Liver (tissue), 9 donors: Measurements from ENCODE around the gene MBNL2. TPM values are rescaled to one million over a fixed set of nuclear protein-coding genes. Genes with fewer than 3 reads are reported as not detected.

Experiments used
- DNase-seq: peaks from one replicate; pipeline ENCODE4 v3.0.0-alpha.2; 2017; ENCODE audit warnings: low spot score
- H3K27ac ChIP-seq, 2 donors: one replicate each; pipeline ENCODE4 v1.7.0; 2013; ENCODE audit warnings: inconsistent platforms in 2 of 2, low read length in 2 of 2, control low read depth in 1 of 2, low read depth in 1 of 2, mild to moderate bottlenecking in 1 of 2
- H3K27me3 ChIP-seq, 4 donors: one replicate each; pipeline versions ENCODE4 v1.6.1 to v1.7.0; 2013; ENCODE audit warnings: low read length in 3 of 4, inconsistent platforms in 1 of 4, mild to moderate bottlenecking in 1 of 4, moderate library complexity in 1 of 4; ENCODE audit not compliant: control insufficient read depth in 4 of 4, insufficient read depth in 4 of 4
- H3K36me3 ChIP-seq, 4 donors: one replicate each; pipeline versions ENCODE4 v1.6.1 to v1.7.0; 2013; ENCODE audit warnings: low read length in 3 of 4, mild to moderate bottlenecking in 3 of 4, low read depth in 1 of 4, moderate library complexity in 1 of 4; ENCODE audit not compliant: control insufficient read depth in 4 of 4, insufficient read depth in 3 of 4
- H3K4me1 ChIP-seq, 4 donors: one replicate each; pipeline versions ENCODE4 v1.6.1 to v1.7.0; 2013; ENCODE audit warnings: low read length in 3 of 4, mild to moderate bottlenecking in 3 of 4, moderate library complexity in 1 of 4; ENCODE audit not compliant: control insufficient read depth in 4 of 4, insufficient read depth in 4 of 4
- H3K4me3 ChIP-seq, 3 donors: one replicate each; pipeline versions ENCODE4 v1.6.1 to v1.7.0; 2013; ENCODE audit warnings: low read length in 3 of 3, control low read depth in 1 of 3, low read depth in 1 of 3, mild to moderate bottlenecking in 1 of 3
- H3K9ac ChIP-seq, 2 donors: one replicate each; pipeline ENCODE4 v1.7.0; 2013; ENCODE audit warnings: low read length in 2 of 2, mild to moderate bottlenecking in 2 of 2, moderate library complexity in 2 of 2, control low read depth in 1 of 2, low read depth in 1 of 2
- H3K9me3 ChIP-seq, 4 donors: one replicate each; pipeline versions ENCODE4 v1.6.1 to v1.7.0; 2013; ENCODE audit warnings: low read length in 3 of 4; ENCODE audit not compliant: control insufficient read depth in 4 of 4
- ATF3 ChIP-seq: IDR thresholded peaks from 2 replicates; pipeline ENCODE4 v1.6.1; 2016; ENCODE audit warnings: antibody characterized with exemption
- CTCF ChIP-seq: fragments of 150-350 bp; IDR thresholded peaks from 2 replicates; pipeline ENCODE4 v1.5.1; 2017; ENCODE audit warnings: improper control_type of control experiment, low read depth, low read length; ENCODE audit not compliant: missing input control
- FOXA1 ChIP-seq: IDR thresholded peaks from 2 replicates; pipeline ENCODE4 v1.6.1; 2016; ENCODE audit warnings: antibody characterized with exemption
- FOXA2 ChIP-seq: IDR thresholded peaks from 2 replicates; pipeline ENCODE4 v1.6.1; 2016; ENCODE audit warnings: antibody characterized with exemption
- GABPA ChIP-seq, 2 donors: IDR thresholded peaks in 1 of 2; conservative IDR thresholded peaks in 1 of 2; 2 replicates each; pipeline ENCODE4 v1.6.1; 2016; ENCODE audit warnings: antibody characterized with exemption in 2 of 2, mild to moderate bottlenecking in 1 of 2, moderate library complexity in 1 of 2
- HNF4A ChIP-seq, 2 donors: conservative IDR thresholded peaks; 2 replicates each; pipeline ENCODE4 v1.6.1; 2016; ENCODE audit warnings: antibody characterized with exemption in 2 of 2, mild to moderate bottlenecking in 2 of 2
- HNF4G ChIP-seq: IDR thresholded peaks from 2 replicates; pipeline ENCODE4 v1.6.1; 2016; ENCODE audit warnings: antibody characterized with exemption
- JUND ChIP-seq, 2 donors: IDR thresholded peaks; 2 replicates each; pipeline ENCODE4 v1.6.1; 2016; ENCODE audit warnings: antibody characterized with exemption in 2 of 2
- NR2F2 ChIP-seq: IDR thresholded peaks from 2 replicates; pipeline ENCODE4 v1.6.1; 2016; ENCODE audit warnings: antibody characterized with exemption
- RAD21 ChIP-seq, 2 donors: IDR thresholded peaks; 2 replicates each; pipeline ENCODE4 v1.6.1; 2016; ENCODE audit warnings: antibody characterized with exemption in 2 of 2, mild to moderate bottlenecking in 2 of 2
- RXRA ChIP-seq, 2 donors: IDR thresholded peaks; 2 replicates each; pipeline ENCODE4 v1.6.1; 2017 to 2018; ENCODE audit warnings: antibody characterized with exemption in 2 of 2, mild to moderate bottlenecking in 1 of 2
- SP1 ChIP-seq: IDR thresholded peaks from 2 replicates; pipeline ENCODE4 v1.6.1; 2018; ENCODE audit warnings: antibody characterized with exemption, mild to moderate bottlenecking
- WGBS: extraction: QIAGEN DNeasy Blood & Tissue Kit; methylation state at CpG from one replicate; pipeline ENCODE4 v1.1.7; 2013; 5-methylcytosine and 5-hydroxymethylcytosine counted together
- polyA plus RNA-seq, 2 donors: library from polyadenylated mRNA; stranded (reverse) in 1 of 2; unstranded in 1 of 2; fragments of 200-250 nt in 1 of 2; fragments of >200 nt in 1 of 2; fragmentation: Nextera tagmentation in 1 of 2; extraction: Ambion mirVana in 1 of 2; gene quantifications; one replicate each; pipeline versions ENCODE4 v1.2.1 to v1.2.3, GENCODE V29; 2013 to 2015
- total RNA-seq, 2 donors: library from RNA; depleted of rRNA; stranded (reverse); fragments of >200 nt; gene quantifications; one replicate each; pipeline ENCODE4 v1.2.3, GENCODE V29; 2014
- TF ChIP-seq, protein P1 (sequence below): IDR thresholded peaks from 2 replicates; pipeline ENCODE4 v1.6.1; 2016; ENCODE audit warnings: antibody characterized with exemption, mild to moderate bottlenecking
- TF ChIP-seq, protein P2 (sequence below): IDR thresholded peaks from 2 replicates; pipeline ENCODE4 v1.6.1; 2016; ENCODE audit warnings: antibody characterized with exemption
- donor health status: healthy.
- donor health status: healthy.
- donor health status: healthy.
- donor health status: healthy.
- donor health status: healthy.

The MBNL2 gene
- total and polyA plus RNA-seq, 4 donors: 16.0 to 49.6 (median 36.8) TPM

DNA sequence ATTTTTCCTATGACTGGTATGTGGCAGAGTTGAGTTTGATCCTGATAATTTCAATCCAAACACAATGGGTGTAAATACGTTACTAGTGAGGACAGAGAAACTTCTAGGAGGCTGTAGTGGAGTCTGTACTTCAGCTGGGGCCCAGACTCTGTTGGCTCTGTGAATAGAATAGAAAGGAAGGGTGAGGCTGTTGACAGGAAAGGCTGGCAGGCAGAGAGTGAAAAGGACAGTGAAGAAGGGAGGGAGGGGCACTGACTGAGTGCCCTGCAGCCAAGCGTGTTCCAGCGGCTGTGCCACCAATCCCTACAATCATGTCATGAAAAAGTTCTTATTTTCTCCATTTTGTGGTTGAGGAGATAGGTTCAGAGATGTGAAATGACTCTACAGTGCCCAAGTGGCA, 80.5 kb downstream of the MBNL2 start:
- H3K4me1 ChIP-seq: peaks cover 11 to 40% (median 16%) of the 10 kb centered on the region in 4 donors

DNA sequence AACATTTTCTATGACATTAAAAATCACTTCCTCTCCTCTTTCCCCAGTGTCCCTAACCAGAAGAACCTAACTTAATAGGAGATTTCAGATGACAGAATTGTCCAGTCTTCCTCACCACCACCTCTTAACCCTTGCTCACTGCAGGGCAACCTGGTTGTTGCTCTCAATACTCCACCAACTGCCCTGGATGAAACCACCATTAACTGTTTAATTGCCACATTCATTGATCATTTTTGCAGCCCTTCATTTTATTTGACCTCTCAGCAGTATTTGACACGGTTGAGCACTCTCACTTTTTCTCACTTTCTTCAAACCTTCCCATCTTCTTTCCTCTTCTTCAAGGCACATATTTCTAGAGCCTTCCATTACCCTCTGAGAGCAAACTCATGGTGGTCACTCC, 84.0 kb downstream of the MBNL2 start:
- H3K36me3 ChIP-seq: peaks cover 0 to 3% (median under 1%) of the 10 kb centered on the region in 4 donors
- H3K9me3 ChIP-seq: peaks cover 0 to 2% (median 0%) of the 10 kb centered on the region in 4 donors
- no peak overlapping the region for H3K9ac ChIP-seq
- no peak for DNase-seq
- H3K27ac ChIP-seq: no peak overlapping the region
- WGBS: 75% methylated on average over 1 of the region's 1 CpG
- peaks cover 26 to 58% (median 33%) of the 10 kb centered on the region in 4 donors for H3K4me1 ChIP-seq
- no peaks in the 10 kb centered on the region for H3K27me3 ChIP-seq
- H3K4me3 ChIP-seq: no peak overlapping the region
- TF ChIP-seq CTCF (no peak), HNF4A (conservative IDR thresholded peaks at IDR 0.05) (no peak), RXRA (IDR thresholded peaks at IDR 0.05) (no peak), FOXA2 (no peak), SP1 (no peak), JUND (IDR thresholded peaks at IDR 0.05) (no peak), NR2F2 (no peak), FOXA1 (no peak), GABPA (IDR thresholded peaks at IDR 0.05 in 1 of 2, conservative IDR thresholded peaks at IDR 0.05 in 1 of 2) (no peak), RAD21 (IDR thresholded peaks at IDR 0.05) (no peak)

More for the DNA sequence above, 80.5 kb downstream of the MBNL2 start:
- no peak overlapping the region for H3K27ac ChIP-seq
- no peaks in the 10 kb centered on the region for H3K9me3 ChIP-seq
- H3K36me3 ChIP-seq: peaks cover under 1 to 9% (median 1%) of the 10 kb centered on the region in 4 donors
- H3K27me3 ChIP-seq: no peaks in the 10 kb centered on the region
- no peak for DNase-seq
- no peak for TF ChIP-seq ATF3
- no peak for TF ChIP-seq HNF4G
- TF ChIP-seq, protein P1, sequence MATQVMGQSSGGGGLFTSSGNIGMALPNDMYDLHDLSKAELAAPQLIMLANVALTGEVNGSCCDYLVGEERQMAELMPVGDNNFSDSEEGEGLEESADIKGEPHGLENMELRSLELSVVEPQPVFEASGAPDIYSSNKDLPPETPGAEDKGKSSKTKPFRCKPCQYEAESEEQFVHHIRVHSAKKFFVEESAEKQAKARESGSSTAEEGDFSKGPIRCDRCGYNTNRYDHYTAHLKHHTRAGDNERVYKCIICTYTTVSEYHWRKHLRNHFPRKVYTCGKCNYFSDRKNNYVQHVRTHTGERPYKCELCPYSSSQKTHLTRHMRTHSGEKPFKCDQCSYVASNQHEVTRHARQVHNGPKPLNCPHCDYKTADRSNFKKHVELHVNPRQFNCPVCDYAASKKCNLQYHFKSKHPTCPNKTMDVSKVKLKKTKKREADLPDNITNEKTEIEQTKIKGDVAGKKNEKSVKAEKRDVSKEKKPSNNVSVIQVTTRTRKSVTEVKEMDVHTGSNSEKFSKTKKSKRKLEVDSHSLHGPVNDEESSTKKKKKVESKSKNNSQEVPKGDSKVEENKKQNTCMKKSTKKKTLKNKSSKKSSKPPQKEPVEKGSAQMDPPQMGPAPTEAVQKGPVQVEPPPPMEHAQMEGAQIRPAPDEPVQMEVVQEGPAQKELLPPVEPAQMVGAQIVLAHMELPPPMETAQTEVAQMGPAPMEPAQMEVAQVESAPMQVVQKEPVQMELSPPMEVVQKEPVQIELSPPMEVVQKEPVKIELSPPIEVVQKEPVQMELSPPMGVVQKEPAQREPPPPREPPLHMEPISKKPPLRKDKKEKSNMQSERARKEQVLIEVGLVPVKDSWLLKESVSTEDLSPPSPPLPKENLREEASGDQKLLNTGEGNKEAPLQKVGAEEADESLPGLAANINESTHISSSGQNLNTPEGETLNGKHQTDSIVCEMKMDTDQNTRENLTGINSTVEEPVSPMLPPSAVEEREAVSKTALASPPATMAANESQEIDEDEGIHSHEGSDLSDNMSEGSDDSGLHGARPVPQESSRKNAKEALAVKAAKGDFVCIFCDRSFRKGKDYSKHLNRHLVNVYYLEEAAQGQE: no peak
- no peak for TF ChIP-seq HNF4A (conservative IDR thresholded peaks at IDR 0.05)
- TF ChIP-seq CTCF: no peak
- TF ChIP-seq, protein P2, sequence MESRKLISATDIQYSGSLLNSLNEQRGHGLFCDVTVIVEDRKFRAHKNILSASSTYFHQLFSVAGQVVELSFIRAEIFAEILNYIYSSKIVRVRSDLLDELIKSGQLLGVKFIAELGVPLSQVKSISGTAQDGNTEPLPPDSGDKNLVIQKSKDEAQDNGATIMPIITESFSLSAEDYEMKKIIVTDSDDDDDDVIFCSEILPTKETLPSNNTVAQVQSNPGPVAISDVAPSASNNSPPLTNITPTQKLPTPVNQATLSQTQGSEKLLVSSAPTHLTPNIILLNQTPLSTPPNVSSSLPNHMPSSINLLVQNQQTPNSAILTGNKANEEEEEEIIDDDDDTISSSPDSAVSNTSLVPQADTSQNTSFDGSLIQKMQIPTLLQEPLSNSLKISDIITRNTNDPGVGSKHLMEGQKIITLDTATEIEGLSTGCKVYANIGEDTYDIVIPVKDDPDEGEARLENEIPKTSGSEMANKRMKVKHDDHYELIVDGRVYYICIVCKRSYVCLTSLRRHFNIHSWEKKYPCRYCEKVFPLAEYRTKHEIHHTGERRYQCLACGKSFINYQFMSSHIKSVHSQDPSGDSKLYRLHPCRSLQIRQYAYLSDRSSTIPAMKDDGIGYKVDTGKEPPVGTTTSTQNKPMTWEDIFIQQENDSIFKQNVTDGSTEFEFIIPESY: no peak
- no peak for TF ChIP-seq FOXA1
- TF ChIP-seq SP1: no peak
- H3K9ac ChIP-seq: no peak overlapping the region
- WGBS: 76% methylated on average over 3 of the region's 3 CpGs
- H3K4me3 ChIP-seq: no peak overlapping the region
